Esophagus muscularis mucosa (tissue), 4 donors: ENCODE results near the gene DDX17. TPM values are rescaled to one million over a fixed set of nuclear protein-coding genes. Genes with fewer than 3 reads are reported as not detected.

Source experiments
- DNase-seq: peaks from one replicate; pipeline ENCODE4 v3.0.0-alpha.2; 2017; ENCODE audit errors: extremely low spot score
- H3K27ac ChIP-seq, 4 donors: fragments of 200-600 bp; sonication (generic); replicated peaks in 1 of 4; 1 replicate in 3 of 4; 2 replicates in 1 of 4; pipeline ENCODE4 v1.5.1; 2016 to 2019; ENCODE audit warnings: mild to moderate bottlenecking in 1 of 4
- H3K27me3 ChIP-seq, 4 donors: fragments of 200-600 bp; sonication (generic); one replicate each; pipeline versions ENCODE4 v1.5.1 to v1.6.0; 2016 to 2019
- H3K36me3 ChIP-seq, 4 donors: fragments of 200-600 bp; sonication (generic); one replicate each; pipeline ENCODE4 v1.5.1; 2016 to 2019
- H3K4me1 ChIP-seq, 4 donors: fragments of 200-600 bp; sonication (generic); one replicate each; pipeline ENCODE4 v1.5.1; 2016 to 2019
- H3K4me3 ChIP-seq, 4 donors: fragments of 200-600 bp; sonication (generic); 1 replicate in 2 of 4; 2 replicates in 2 of 4; pipeline ENCODE4 v1.5.1; 2016 to 2019; ENCODE audit warnings: mild to moderate bottlenecking in 4 of 4, moderate library complexity in 1 of 4
- H3K9me3 ChIP-seq, 4 donors: fragments of 200-600 bp; sonication (generic); 1 replicate in 3 of 4; 2 replicates in 1 of 4; pipeline ENCODE4 v1.5.1; 2016 to 2019
- CTCF ChIP-seq, 3 experiments: fragments of 200-600 bp in 2 of 3; fragments of 450-650 bp in 1 of 3; sonication (generic) in 2 of 3; IDR thresholded peaks; one replicate each; pipeline ENCODE4 v1.5.1; 2017 to 2019; ENCODE audit warnings: antibody characterized with exemption in 3 of 3, mild to moderate bottlenecking in 2 of 3, moderate library complexity in 1 of 3
- EP300 ChIP-seq: sonication (generic); formaldehyde crosslinking; IDR thresholded peaks from one replicate; pipeline ENCODE4 v1.6.1; 2017; ENCODE audit warnings: antibody characterized with exemption
- POLR2A ChIP-seq: fragments of 450-650 bp; IDR thresholded peaks from one replicate; pipeline ENCODE4 v1.6.1; 2017; ENCODE audit warnings: antibody characterized with exemption, moderate library complexity, mild to moderate bottlenecking, low read depth
- POLR2AphosphoS5 ChIP-seq, 2 donors: sonication (generic); formaldehyde crosslinking; IDR thresholded peaks; one replicate each; pipeline ENCODE4 v1.6.1; 2017; ENCODE audit warnings: antibody characterized with exemption in 2 of 2
- WGBS: methylation state at CpG from one replicate; pipeline ENCODE4 v1.1.5; 2018; 5-methylcytosine and 5-hydroxymethylcytosine counted together
- intact Hi-C: fragments of 100-400 bp; cut with DNase I; formaldehyde crosslinking; loops from one replicate; pipeline ENCODE4 v1.15.1; 2023
- total RNA-seq, 4 donors: library from RNA; depleted of rRNA; stranded (reverse); fragments of >200 nt; gene quantifications; one replicate each; pipeline versions ENCODE4 v1.1.0 to v1.2.1, GENCODE V29; 2016

DDX17 gene
- total RNA-seq, 4 donors from 2014 or later: 327 to 1,333 (median 592) TPM

DNA sequence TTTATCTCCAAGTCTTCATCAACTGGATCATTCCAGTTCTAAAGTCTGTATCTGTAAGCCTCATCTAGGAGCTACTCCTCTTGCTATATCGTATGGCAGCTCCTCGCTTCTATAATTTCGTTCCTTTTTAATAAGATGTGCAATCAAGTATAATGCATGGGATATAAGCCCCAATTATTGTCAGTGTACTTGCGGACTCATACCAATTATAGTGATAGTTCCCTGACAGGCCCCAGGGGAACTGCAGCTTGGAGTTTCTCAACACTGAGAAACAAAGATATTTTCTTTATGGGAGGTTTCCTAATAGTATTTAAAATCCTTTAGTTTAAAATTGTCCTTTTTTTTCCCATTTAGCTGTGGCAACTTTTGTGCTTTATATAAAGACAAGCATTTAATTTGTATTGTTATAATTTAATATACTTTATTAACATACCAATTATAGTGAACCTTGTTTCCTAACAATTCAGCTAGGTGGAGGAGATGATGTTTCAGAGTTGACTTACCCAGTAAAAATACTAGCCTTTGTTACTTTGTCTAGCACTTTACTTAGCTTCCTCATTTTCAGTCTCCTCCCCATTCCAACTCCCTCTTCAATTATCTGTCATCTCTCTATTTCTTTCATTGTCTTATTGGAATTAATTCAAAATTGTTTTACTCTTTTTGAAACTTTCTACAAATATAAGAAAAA is 25.3 kb upstream of the DDX17 start:
- Histone ChIP-seq H3K27ac (no peak overlapping the region), H3K36me3 (no peaks in the 10 kb centered on the region), H3K27me3 (no peaks in the 10 kb centered on the region), H3K9me3 (no peaks in the 10 kb centered on the region), H3K4me3 (no peak overlapping the region), H3K4me1 (no peaks in the 10 kb centered on the region)
- no peak for DNase-seq
- intact Hi-C loops: no loop called here
- WGBS: 91% methylated on average over 4 of the region's 4 CpGs
- no peak for TF ChIP-seq POLR2A
- no peak for TF ChIP-seq POLR2AphosphoS5 (IDR thresholded peaks at IDR 0.05)
- TF ChIP-seq EP300: no peak
- no peak for TF ChIP-seq CTCF (IDR thresholded peaks at IDR 0.05)

- WGBS: 83% methylated on average over 3 of the region's 3 CpGs
Observed at GRCh38 chr22:38524429-38524828, 18.3 kb upstream of the DDX17 start.

DNA sequence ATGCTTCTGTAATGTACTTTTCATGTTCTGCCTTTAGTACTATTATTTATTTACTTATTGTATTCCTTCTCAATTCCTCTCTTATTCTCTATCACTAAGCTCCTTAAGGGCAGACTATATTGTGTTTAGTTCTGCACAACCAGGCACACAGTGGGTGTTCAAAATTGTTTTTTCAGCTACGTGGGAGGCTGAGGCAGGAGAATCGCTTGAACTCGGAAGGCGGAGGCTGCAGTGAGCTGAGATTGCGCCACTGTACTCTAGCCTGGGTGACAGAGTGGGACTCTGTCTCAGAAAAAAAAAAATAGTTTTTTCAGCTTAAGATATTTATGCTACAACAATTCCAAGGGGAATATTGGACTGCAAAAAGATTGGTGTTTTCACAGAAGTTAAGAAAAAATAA is 17.4 kb upstream of the DDX17 start:
- Histone ChIP-seq H3K4me1 (no peaks in the 10 kb centered on the region), H3K36me3 (no peaks in the 10 kb centered on the region), H3K9me3 (no peaks in the 10 kb centered on the region), H3K4me3 (no peak overlapping the region), H3K27ac (no peak overlapping the region), H3K27me3 (peaks cover 0 to 11% (median 0%) of the 10 kb centered on the region in 4 donors)
- 94% methylated on average over 5 of the region's 5 CpGs for WGBS
- intact Hi-C loops: no loop called here
- no peak for DNase-seq
- no peak for TF ChIP-seq EP300
- TF ChIP-seq CTCF (IDR thresholded peaks at IDR 0.05): no peak
- no peak for TF ChIP-seq POLR2AphosphoS5 (IDR thresholded peaks at IDR 0.05)
- no peak for TF ChIP-seq POLR2A

More at GRCh38 chr22:38524429-38524828, 18.3 kb upstream of the DDX17 start:
- Histone ChIP-seq H3K36me3 (no peaks in the 10 kb centered on the region), H3K4me1 (no peaks in the 10 kb centered on the region), H3K9me3 (no peaks in the 10 kb centered on the region), H3K4me3 (no peak overlapping the region), H3K27ac (no peak overlapping the region), H3K27me3 (peaks cover 0 to 11% (median 0%) of the 10 kb centered on the region in 4 donors)
- TF ChIP-seq EP300 (no peak), POLR2A (no peak), POLR2AphosphoS5 (IDR thresholded peaks at IDR 0.05) (no peak), CTCF (IDR thresholded peaks at IDR 0.05) (no peak)
- DNase-seq: no peak
- intact Hi-C loops: no loop called here

GRCh38 chr22:38523029-38523428 is 16.9 kb upstream of the DDX17 start:
- WGBS: 94% methylated on average over 3 of the region's 3 CpGs
- no peaks in the 10 kb centered on the region for H3K9me3 ChIP-seq
- H3K27me3 ChIP-seq: peaks cover 0 to 11% (median 0%) of the 10 kb centered on the region in 4 donors
- no peaks in the 10 kb centered on the region for H3K36me3 ChIP-seq
- H3K4me1 ChIP-seq: no peaks in the 10 kb centered on the region
- no peak overlapping the region for H3K27ac ChIP-seq
- no peak for DNase-seq
- TF ChIP-seq POLR2A: no peak
- TF ChIP-seq POLR2AphosphoS5 (IDR thresholded peaks at IDR 0.05): no peak
- TF ChIP-seq CTCF (IDR thresholded peaks at IDR 0.05): no peak
- TF ChIP-seq EP300: no peak
- no peak overlapping the region for H3K4me3 ChIP-seq
- intact Hi-C loops: no loop called here
